ENCODE results near the gene CLBA1. TPM values are rescaled to one million over a fixed set of nuclear protein-coding genes. Genes with fewer than 3 reads are reported as not detected.

The CLBA1 gene
- total RNA-seq, 1 experiment from 2014 or later: 14.8 TPM

- TF ChIP-seq POLR2A (IDR thresholded peaks at IDR 0.05; ENCODE audit: borderline replicate concordance, extremely low read depth, insufficient read depth, insufficient read length) (no peak), RAD21 (IDR thresholded peaks at IDR 0.05; ENCODE audit: low read depth) (no peak)
These were observed 10.9 kb downstream of the CLBA1 start (continued) for GRCh38 chr14:104996483-104996882.

GRCh38 chr14:104998801-104999200 is 13.2 kb downstream of the CLBA1 start:
- ChIA-PET RAD21 (ENCODE audit: low non-redundant PET in 1 of 2, low total read pairs in 2 of 2, uncharacterized antibody in 2 of 2, unreplicated experiment in 2 of 2) (no interaction called here), POLR2A (no interaction called here), CTCF (no interaction called here)
- H3K36me3 ChIP-seq (ENCODE audit: control insufficient read depth in 1 of 2, insufficient read depth in 2 of 2, low read length in 2 of 2): peaks cover 4 to 5% of the 10 kb centered on the region in 2 experiments; a peak in 2 of 4 replicates
- no TSS peak for BruUV-seq (replicated peaks)
- H3K4me2 ChIP-seq (ENCODE audit: low read length): no peak overlapping the region
- H2AFZ ChIP-seq (ENCODE audit: low read depth, low read length, poor library complexity, severe bottlenecking): no peak overlapping the region
- no peaks in the 10 kb centered on the region for H3K9me2 ChIP-seq (ENCODE audit: insufficient read depth)
- DNase-seq (ENCODE audit: low read depth, low spot score): no peak
- no peak overlapping the region for H3K4me3 ChIP-seq (replicated peaks in 1 of 2; ENCODE audit: low read depth in 1 of 2, low read length in 2 of 2)
- intact Hi-C loops (cut with micrococcal nuclease): no loop called here
- no peaks in the 10 kb centered on the region for H3K9me3 ChIP-seq (ENCODE audit: control insufficient read depth in 1 of 2, insufficient read depth in 1 of 2, low read depth in 1 of 2, low read length in 2 of 2)
- H3K79me2 ChIP-seq (ENCODE audit: insufficient read depth, low read length): no peaks in the 10 kb centered on the region
- no peak overlapping the region for H3K27ac ChIP-seq (ENCODE audit: low read depth, low read length)
- ATAC-seq: no peak
- no peaks in the 10 kb centered on the region for H3K4me1 ChIP-seq (ENCODE audit: control insufficient read depth in 1 of 2, insufficient read depth in 2 of 2, low read length in 2 of 2)
- H4K20me1 ChIP-seq (ENCODE audit: insufficient read depth): no peaks in the 10 kb centered on the region
- no peaks in the 10 kb centered on the region for H3K27me3 ChIP-seq (ENCODE audit: insufficient read depth, low read length)
- no peak overlapping the region for H3K9ac ChIP-seq (ENCODE audit: low read length)
- TF ChIP-seq JUND (IDR thresholded peaks at IDR 0.05): no peak
- TF ChIP-seq REST (IDR thresholded peaks at IDR 0.05; ENCODE audit: low read depth): no peak
- no peak for TF ChIP-seq ATF3 (IDR thresholded peaks at IDR 0.05)
- TF ChIP-seq ZNF274 (IDR thresholded peaks at IDR 0.05; ENCODE audit: low read depth, low read length): no peak
- no peak for TF ChIP-seq POLR2A (IDR thresholded peaks at IDR 0.05; ENCODE audit: borderline replicate concordance, extremely low read depth, insufficient read depth, insufficient read length)

All from HCT116 (cell line).